ENCODE measurements around the gene CCL22. TPM values are rescaled to one million over a fixed set of nuclear protein-coding genes. Genes with fewer than 3 reads are reported as not detected.

CCL22 gene
- total RNA-seq, 2 donors from 2014 or later: 0.24 to 1.7 TPM

GRCh38 chr16:57361404-57361803 is 2.8 kb downstream of the CCL22 start:
- intact Hi-C loops (cut with DNase I): no loop called here
- no peak for DNase-seq
- H3K4me3 ChIP-seq: no peak overlapping the region
- H3K36me3 ChIP-seq: no peaks in the 10 kb centered on the region
- H3K9me3 ChIP-seq: no peaks in the 10 kb centered on the region
- H3K9ac ChIP-seq (ENCODE audit: low read depth in 2 of 2, low read length in 2 of 2): no peak overlapping the region
- no peak overlapping the region for H3K27ac ChIP-seq
- H3K4me1 ChIP-seq: no peaks in the 10 kb centered on the region
- H3K27me3 ChIP-seq: no peaks in the 10 kb centered on the region
- TF ChIP-seq CTCF (IDR thresholded peaks at IDR 0.05): no peak

- TF ChIP-seq CTCF (IDR thresholded peaks at IDR 0.05): no peak
- Histone ChIP-seq H3K9ac (ENCODE audit: low read depth in 2 of 2, low read length in 2 of 2) (no peak overlapping the region), H3K27me3 (no peaks in the 10 kb centered on the region), H3K36me3 (no peaks in the 10 kb centered on the region), H3K27ac (no peak overlapping the region), H3K4me3 (no peak overlapping the region), H3K9me3 (no peaks in the 10 kb centered on the region), H3K4me1 (no peaks in the 10 kb centered on the region)
- intact Hi-C loops (cut with DNase I): no loop called here
- no peak for DNase-seq
Measured at GRCh38 chr16:57364143-57364542, 5.6 kb downstream of the CCL22 start.

GRCh38 chr16:57366544-57367040 is 8.0 kb downstream of the CCL22 start:
- Histone ChIP-seq H3K4me1 (no peaks in the 10 kb centered on the region), H3K9me3 (no peaks in the 10 kb centered on the region), H3K4me3 (no peak overlapping the region), H3K27me3 (no peaks in the 10 kb centered on the region), H3K27ac (no peak overlapping the region), H3K9ac (ENCODE audit: low read depth in 2 of 2, low read length in 2 of 2) (no peak overlapping the region), H3K36me3 (no peaks in the 10 kb centered on the region)
- DNase-seq: no peak
- intact Hi-C loops (cut with DNase I): no loop called here
- no peak for TF ChIP-seq CTCF (IDR thresholded peaks at IDR 0.05)

- intact Hi-C loops (cut with DNase I): no loop called here
- Histone ChIP-seq H3K4me1 (no peaks in the 10 kb centered on the region), H3K27ac (no peak overlapping the region), H3K9me3 (no peaks in the 10 kb centered on the region), H3K4me3 (no peak overlapping the region), H3K36me3 (no peaks in the 10 kb centered on the region), H3K9ac (ENCODE audit: low read depth in 2 of 2, low read length in 2 of 2) (no peak overlapping the region), H3K27me3 (no peaks in the 10 kb centered on the region)
- no peak for DNase-seq
- TF ChIP-seq CTCF (IDR thresholded peaks at IDR 0.05): no peak
Measured at GRCh38 chr16:57367116-57367752, 8.7 kb downstream of the CCL22 start.

GRCh38 chr16:57371494-57372371 is 13.2 kb downstream of the CCL22 start:
- peak overlapping the region; percentile 26 for H3K4me3 ChIP-seq
- no peaks in the 10 kb centered on the region for H3K27me3 ChIP-seq
- DNase-seq: peak; percentile 55
- peak overlapping the region; percentile 27 to 65 for H3K9ac ChIP-seq (ENCODE audit: low read depth in 2 of 2, low read length in 2 of 2)
- H3K9me3 ChIP-seq: no peaks in the 10 kb centered on the region
- intact Hi-C loops (cut with DNase I): no loop called here
- TF ChIP-seq CTCF (IDR thresholded peaks at IDR 0.05): no peak
- no peaks in the 10 kb centered on the region for H3K4me1 ChIP-seq
- no peak overlapping the region for H3K27ac ChIP-seq
- no peaks in the 10 kb centered on the region for H3K36me3 ChIP-seq
